Epithelial cell of esophagus (primary cell): Measurements from ENCODE around the gene ADAMTS14.

Source experiments
- DNase-seq: peaks from one replicate; pipeline ENCODE4 v3.0.0; 2010; ENCODE audit warnings: low read depth
- H3K4me3 ChIP-seq: 2 replicates; pipeline ENCODE4 v1.5.1; 2011; ENCODE audit warnings: mild to moderate bottlenecking, low read length, control low read depth
- CTCF ChIP-seq: IDR thresholded peaks from 2 replicates; pipeline ENCODE4 v1.5.1; 2011; ENCODE audit warnings: low read depth, mild to moderate bottlenecking, low read length, control low read depth, inconsistent platforms; ENCODE audit not compliant: insufficient read depth; ENCODE audit errors: missing control alignments

Gene ADAMTS14

DNA sequence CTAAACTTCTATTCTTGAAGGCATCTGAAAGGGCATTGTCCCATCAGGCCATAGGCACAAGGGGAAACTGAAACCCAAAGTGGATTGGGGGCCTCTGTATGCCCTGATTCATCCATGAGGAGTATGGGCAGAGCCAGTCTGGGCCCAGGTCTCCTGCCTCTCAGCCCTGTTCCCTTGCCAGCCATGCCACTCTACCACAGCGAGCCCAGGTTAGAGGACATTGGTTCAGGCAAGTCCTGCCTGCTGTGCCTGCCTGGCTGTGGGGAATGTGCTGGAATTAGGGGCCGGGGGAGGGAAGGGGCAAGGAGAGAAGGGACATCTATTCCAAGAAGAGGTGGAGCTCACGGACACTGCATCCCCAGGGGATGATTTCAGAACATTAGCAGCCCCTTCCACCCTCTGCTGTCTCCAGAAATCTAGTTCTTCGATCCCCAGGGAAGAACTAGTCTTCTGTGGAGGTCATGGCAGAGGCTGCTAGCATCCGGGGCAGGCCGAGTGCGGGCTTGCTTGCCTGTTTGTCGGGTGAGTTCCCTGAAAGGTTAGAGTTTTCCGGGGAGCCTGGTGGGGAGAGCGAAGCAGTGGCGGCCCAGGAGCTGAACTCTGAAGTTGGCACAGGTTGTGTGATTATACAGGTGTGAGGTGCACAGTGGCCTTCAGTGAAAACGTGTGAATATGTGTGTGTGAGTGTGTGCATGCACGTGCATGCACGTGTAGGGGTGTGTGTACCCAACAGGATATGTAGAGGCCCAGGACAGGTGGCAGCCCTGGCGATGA is 75.1 kb downstream of the ADAMTS14 start:
- no peak for TF ChIP-seq CTCF
- DNase-seq, result no peak
- H3K4me3 ChIP-seq, result no peak overlapping the region

DNA sequence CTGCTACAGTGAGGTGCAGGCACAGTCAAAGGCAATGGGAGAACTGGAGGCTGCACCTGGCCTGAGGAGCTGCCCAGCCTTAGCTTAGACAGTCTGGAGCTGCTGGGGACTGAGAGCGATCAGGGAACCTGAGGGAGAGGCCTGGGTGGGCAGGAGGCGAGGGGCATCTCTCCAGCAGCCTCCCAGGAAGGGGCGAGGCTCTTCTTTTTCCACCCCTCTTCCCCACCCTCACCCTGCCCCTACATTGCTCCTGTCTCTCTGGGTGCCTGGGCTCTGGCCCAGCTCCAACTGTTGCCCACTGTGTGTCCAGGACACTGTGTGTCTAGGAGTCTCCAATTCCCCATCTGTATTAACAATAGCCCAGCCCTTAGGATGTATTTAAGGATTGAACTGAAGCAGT is 76.0 kb downstream of the ADAMTS14 start:
- no peak overlapping the region for H3K4me3 ChIP-seq
- no peak for TF ChIP-seq CTCF
- DNase-seq, result no peak

GRCh38 chr10:70748801-70749573 is 76.7 kb downstream of the ADAMTS14 start:
- TF ChIP-seq CTCF, result no peak
- no peak overlapping the region for H3K4me3 ChIP-seq
- DNase-seq, result no peak

DNA sequence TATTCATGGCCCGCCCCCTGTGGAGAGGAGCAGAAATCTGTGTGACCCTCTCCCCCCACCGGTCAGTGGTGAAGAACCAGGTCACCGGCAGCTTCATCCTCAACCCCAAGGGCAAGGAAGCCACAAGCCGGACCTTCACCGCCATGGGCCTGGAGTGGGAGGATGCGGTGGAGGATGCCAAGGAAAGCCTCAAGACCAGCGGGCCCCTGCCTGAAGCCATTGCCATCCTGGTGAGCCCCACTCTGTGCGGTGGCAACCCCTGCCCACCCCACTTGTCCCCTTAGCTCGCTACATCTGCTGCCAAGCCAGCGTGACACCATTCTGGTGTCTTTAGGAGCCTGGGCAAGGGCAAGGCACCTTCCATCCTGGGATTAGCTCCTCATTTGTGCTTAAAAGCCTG is 77.5 kb downstream of the ADAMTS14 start:
- DNase-seq, result no peak
- H3K4me3 ChIP-seq, result no peak overlapping the region

GRCh38 chr10:70750156-70750703 is 77.9 kb downstream of the ADAMTS14 start:
- H3K4me3 ChIP-seq, result no peak overlapping the region
- TF ChIP-seq CTCF, result no peak
- no peak for DNase-seq

More for the DNA sequence above, 77.5 kb downstream of the ADAMTS14 start:
- no peak for TF ChIP-seq CTCF

DNA sequence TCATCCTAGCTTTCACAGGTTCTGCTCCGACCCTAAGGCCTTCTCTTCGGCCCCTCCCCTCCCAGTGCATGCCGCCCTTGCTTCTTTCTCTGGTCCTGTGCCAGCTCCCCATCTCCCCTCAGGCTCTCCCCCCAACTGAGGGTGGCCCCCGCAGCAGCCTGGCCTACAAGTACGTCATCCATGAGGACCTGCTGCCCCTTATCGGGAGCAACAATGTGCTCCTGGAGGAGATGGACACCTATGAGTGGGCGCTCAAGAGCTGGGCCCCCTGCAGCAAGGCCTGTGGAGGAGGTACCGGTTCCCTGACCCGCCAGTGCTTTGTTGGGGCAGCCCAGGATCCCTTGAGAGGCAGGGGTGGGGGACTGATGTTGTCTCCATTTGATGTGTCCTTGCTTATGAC is 79.0 kb downstream of the ADAMTS14 start:
- no peak for TF ChIP-seq CTCF
- no peak for DNase-seq
- H3K4me3 ChIP-seq, result no peak overlapping the region
